HUES64 (cell line): Measurements from ENCODE around the gene SLC34A1. TPM values are rescaled to one million over a fixed set of nuclear protein-coding genes. Genes with fewer than 3 reads are reported as not detected.
"Not testable (repeated sequence)": the region's sequence is repeated elsewhere in the genome, so short reads cannot be mapped to it uniquely, and the experiment has no call there.

ENCODE experiments used
- H3K27ac ChIP-seq: 2 replicates; pipeline ENCODE4 v1.7.0; 2013; ENCODE audit warnings: low read depth, low read length, inconsistent platforms
- H3K27me3 ChIP-seq: 2 replicates; pipeline ENCODE4 v1.6.1; 2013; ENCODE audit warnings: mild to moderate bottlenecking, low read length; ENCODE audit not compliant: insufficient read depth
- H3K36me3 ChIP-seq: 2 replicates; pipeline ENCODE4 v1.6.1; 2013; ENCODE audit warnings: mild to moderate bottlenecking, low read length; ENCODE audit not compliant: insufficient read depth
- H3K4me1 ChIP-seq: 2 replicates; pipeline ENCODE4 v1.6.1; 2013; ENCODE audit warnings: mild to moderate bottlenecking, low read length, moderate library complexity; ENCODE audit not compliant: insufficient read depth
- H3K4me3 ChIP-seq: 2 replicates; pipeline ENCODE4 v1.5.1; 2013; ENCODE audit warnings: mild to moderate bottlenecking, low read length, moderate library complexity
- H3K9ac ChIP-seq: 2 replicates; pipeline ENCODE4 v1.6.1; 2013; ENCODE audit warnings: mild to moderate bottlenecking, low read depth, low read length
- H3K9me3 ChIP-seq: 2 replicates; pipeline ENCODE4 v1.6.1; 2013; ENCODE audit warnings: low read depth, low read length; ENCODE audit not compliant: insufficient read depth
- WGBS: fragments of 150-250, 120-280 bp; methylation state at CpG from one replicate; pipeline ENCODE4 v1.1.7; 2013; ENCODE audit warnings: missing lambda C conversion rate; 5-methylcytosine and 5-hydroxymethylcytosine counted together
- polyA plus RNA-seq, 2 experiments: library from polyadenylated mRNA; stranded (reverse); fragments of 50-300 nt; gene quantifications; one replicate each; pipeline ENCODE4 v1.2.3, GENCODE V29; 2013

SLC34A1 gene, protein sequence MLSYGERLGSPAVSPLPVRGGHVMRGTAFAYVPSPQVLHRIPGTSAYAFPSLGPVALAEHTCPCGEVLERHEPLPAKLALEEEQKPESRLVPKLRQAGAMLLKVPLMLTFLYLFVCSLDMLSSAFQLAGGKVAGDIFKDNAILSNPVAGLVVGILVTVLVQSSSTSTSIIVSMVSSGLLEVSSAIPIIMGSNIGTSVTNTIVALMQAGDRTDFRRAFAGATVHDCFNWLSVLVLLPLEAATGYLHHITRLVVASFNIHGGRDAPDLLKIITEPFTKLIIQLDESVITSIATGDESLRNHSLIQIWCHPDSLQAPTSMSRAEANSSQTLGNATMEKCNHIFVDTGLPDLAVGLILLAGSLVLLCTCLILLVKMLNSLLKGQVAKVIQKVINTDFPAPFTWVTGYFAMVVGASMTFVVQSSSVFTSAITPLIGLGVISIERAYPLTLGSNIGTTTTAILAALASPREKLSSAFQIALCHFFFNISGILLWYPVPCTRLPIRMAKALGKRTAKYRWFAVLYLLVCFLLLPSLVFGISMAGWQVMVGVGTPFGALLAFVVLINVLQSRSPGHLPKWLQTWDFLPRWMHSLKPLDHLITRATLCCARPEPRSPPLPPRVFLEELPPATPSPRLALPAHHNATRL
- polyA plus RNA-seq (2013, experiment 1 of 2), result not detected
- not detected for polyA plus RNA-seq (2013, experiment 2 of 2)

DNA sequence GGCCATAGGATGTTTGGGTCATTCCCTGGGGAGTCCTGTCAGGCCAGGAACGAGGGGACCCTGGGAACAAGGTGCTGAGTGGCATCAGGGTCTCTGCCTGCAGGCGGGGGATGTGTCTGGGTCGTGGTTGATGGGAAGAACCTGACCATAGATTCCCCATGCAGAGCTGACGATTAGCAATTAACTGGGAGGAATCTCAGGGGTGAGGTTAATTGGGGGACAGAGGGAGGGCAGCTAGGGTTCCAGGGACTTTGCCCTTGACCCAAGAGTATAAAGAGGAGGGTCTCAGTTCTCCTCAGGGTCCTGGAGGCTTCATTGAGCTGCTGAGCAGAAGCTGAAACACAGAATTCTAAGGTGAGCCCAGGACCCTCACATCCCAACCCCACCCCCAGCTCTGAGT is at the start of gene SLC34A1:
SLC34A1 (plus strand) TSS at position 301 of the 400 bp plus-strand sequence. CDS start 1,308 bp downstream, outside the sequence.
- Histone ChIP-seq H3K36me3 (no peaks in the 10 kb centered on the region), H3K4me1 (no peaks in the 10 kb centered on the region), H3K27ac (no peak within 1 kb of the TSS), H3K27me3 (peaks cover 8% of the 10 kb centered on the region; the same call in 1 of the 2 replicates), H3K9ac (no peak within 1 kb of the TSS), H3K4me3 (no peak within 1 kb of the TSS), H3K9me3 (no peaks in the 10 kb centered on the region)
- WGBS, result 79% methylated on average over 4 of the region's 4 CpGs

DNA sequence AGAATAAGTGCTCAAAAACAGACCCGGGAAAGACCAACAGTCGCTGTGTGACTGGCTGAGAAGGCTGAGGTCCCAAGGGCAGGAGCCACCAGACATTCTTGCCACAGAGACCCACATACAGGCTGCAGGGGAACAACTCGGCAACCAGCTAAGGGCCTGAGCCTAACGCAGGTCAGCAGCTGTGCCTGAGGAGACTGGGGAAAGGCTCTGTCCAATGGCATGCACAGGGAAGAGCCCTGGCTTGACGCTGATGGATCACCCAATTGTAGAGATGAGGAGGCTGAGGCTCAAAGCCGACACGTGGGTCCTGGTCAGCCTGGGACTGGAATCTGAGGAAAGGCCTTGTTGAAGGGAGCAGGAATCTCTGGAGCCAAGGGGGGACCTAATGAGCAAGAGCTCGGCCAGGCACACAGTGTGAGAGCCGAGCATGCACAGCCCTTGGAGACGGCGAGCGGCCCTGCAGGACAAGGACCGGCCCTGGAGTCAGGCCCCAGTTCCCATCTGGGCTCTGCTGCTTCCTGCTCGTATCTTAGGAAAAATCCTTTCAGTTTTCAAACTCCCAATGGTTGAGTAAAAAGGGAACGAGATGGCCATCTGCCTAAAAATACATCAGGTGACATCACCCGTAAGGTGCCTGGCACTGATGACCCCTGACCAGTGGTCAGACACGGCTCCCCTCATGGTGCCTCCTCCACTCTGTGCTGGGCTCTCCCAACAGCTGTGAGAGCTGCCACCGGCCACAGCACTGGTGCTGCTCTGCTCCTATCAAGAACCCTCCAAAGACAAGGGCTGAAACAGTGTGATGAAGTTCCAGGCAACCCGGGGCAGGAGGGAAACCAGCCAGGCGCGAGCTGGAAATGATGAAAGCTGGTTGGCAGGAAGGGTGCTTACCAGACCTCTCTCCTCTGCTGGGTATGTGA is 49.2 kb upstream of the SLC34A1 start:
- Histone ChIP-seq H3K36me3 (peaks cover 79% of the 10 kb centered on the region), H3K27me3 (no peaks in the 10 kb centered on the region), H3K4me1 (no peaks in the 10 kb centered on the region), H3K9me3 (no peaks in the 10 kb centered on the region), H3K27ac (no peak overlapping the region), H3K4me3 (no peak overlapping the region), H3K9ac (no peak overlapping the region)
- WGBS, result 95% methylated on average over 21 of the region's 21 CpGs

DNA sequence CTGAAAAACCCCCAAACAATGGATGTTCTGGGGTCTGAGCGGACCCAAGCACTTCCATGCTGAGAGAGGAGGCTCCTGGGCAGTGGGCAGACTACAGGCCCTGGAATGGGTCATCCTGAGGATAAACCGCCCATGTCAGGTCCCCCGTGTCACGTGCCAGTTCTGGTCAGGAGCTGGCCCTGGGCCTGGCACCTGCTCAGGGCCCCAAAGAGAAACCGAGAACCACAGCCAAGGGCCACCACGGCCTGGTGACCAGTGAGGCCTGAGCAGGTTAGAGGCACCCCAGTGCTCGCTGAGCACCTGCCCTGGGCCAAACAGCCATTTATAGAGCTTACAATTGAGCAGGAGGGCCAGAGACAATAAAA is 48.6 kb upstream of the SLC34A1 start:
- WGBS, result 94% methylated on average over 7 of the region's 7 CpGs
- Histone ChIP-seq H3K27me3 (no peaks in the 10 kb centered on the region), H3K9me3 (no peaks in the 10 kb centered on the region), H3K27ac (no peak overlapping the region), H3K9ac (no peak overlapping the region), H3K36me3 (peaks cover 72% of the 10 kb centered on the region), H3K4me1 (no peaks in the 10 kb centered on the region), H3K4me3 (no peak overlapping the region)

DNA sequence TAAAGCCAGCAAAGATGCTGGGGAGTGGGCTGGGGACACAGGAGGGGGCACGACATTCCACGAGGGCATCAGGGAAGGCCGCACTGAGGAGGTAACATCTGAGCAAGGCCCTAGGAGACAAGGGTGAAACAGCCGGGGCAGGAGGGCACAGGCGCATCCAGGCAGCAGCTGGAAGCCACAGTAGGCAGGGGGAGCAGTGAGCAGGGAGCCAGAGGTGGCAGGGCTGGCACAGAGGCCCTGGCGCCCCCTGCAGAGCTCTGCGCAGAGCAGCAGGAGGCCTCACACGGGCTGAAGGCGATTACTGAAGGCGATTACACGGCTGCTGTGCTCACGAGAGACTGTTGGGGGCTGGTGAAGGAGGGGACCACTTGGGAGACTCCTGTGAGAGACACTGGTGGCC is 48.1 kb upstream of the SLC34A1 start:
- H3K9me3 ChIP-seq, result no peaks in the 10 kb centered on the region
- no peak overlapping the region for H3K27ac ChIP-seq
- no peak overlapping the region for H3K9ac ChIP-seq
- no peaks in the 10 kb centered on the region for H3K4me1 ChIP-seq
- H3K36me3 ChIP-seq, result peaks cover 71% of the 10 kb centered on the region
- H3K4me3 ChIP-seq, result no peak overlapping the region
- no peaks in the 10 kb centered on the region for H3K27me3 ChIP-seq
- 88% methylated on average over 12 of the region's 12 CpGs for WGBS

DNA sequence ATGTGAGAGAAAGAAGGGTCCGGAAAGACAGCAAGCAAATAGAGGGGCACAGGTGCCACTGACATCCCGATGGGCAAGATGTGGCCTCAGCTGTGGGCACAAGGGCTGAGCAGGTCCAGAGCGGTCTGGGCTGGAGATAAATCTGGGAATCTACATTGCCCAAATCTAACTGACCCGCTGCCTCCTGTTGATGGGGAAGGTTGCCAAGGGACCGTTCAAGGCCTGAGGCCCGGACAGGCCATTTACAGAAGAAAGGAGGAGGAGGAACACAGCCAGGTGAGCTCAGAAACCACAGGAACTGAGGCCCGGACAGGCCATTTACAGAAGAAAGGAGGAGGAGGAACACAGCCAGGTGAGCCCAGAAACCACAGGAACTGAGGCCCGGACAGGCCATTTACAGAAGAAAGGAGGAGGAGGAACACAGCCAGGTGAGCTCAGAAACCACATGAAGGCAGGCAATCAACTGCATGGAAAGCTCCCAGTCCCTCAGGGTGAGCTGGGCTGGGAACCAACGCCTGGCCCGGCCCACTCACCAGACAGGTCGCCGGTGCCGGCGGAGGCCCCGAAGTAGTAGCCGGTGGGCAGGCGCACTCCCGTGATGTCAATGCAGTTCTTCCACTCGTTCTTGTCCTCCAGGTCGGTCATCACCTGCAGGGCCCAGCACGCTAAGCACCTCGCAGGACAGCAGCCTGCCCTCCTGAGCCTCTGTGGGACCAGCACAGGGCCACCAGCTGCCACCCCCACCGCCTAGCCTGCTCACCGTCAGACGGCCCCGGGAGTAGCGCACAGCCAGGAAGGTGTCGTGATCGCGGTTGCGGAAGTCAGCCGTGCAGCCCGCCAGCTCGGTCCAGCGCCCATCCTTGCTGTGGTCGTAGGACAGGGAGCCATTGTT is 47.4 kb upstream of the SLC34A1 start:
- Histone ChIP-seq H3K4me3 (no peak overlapping the region), H3K9me3 (no peaks in the 10 kb centered on the region), H3K9ac (no peak overlapping the region), H3K27me3 (no peaks in the 10 kb centered on the region), H3K36me3 (peaks cover 73% of the 10 kb centered on the region), H3K27ac (no peak overlapping the region), H3K4me1 (no peaks in the 10 kb centered on the region)
- WGBS, result 96% methylated on average over 36 of the region's 36 CpGs

DNA sequence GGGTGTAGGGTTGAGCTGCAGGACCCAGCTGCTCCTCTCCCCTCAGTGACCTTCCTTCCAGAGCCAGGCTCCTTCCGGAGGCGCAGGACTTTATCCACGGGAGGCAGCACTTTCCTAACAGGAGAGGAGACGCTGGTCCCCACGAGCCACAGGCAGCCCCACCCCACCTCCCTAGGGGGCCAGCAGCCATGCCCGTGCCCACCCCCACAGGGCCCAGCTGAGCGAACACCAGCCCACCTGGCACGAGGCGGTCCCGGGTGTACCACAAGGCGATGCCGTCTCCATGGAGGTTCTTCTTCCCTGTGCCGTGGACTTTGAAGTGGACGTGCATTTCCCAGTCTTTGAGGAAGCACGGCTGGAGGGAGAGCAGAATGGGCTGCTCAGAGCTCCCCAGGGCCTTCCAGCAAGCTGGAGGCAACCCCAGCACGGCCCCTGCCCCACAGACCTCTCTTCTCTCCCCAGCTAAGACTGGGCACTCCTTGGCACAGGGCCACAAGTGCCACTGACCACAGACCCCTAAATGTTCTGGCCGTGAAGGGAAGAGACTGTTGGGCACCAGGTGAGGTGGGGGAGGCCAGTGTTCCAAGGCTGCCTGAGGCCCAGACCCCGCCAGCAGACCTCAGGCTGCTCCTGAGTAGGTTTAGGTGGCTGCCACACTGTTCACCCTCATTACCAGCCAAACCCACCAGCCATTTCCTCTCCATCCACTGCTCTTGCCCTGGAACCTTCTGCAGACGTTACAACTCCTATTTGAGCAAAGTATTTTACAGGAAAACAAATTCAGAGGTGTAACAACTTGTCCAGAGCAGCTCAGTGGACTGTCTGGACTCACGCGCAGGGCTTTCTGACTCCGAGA is 45.8 kb upstream of the SLC34A1 start:
- Histone ChIP-seq H3K36me3 (peaks cover 69% of the 10 kb centered on the region), H3K27me3 (no peaks in the 10 kb centered on the region), H3K9ac (no peak overlapping the region; the same call in 1 of the 2 replicates), H3K4me1 (no peaks in the 10 kb centered on the region), H3K4me3 (no peak overlapping the region), H3K27ac (no peak overlapping the region), H3K9me3 (no peaks in the 10 kb centered on the region)
- 89% methylated on average over 22 of the region's 22 CpGs for WGBS

DNA sequence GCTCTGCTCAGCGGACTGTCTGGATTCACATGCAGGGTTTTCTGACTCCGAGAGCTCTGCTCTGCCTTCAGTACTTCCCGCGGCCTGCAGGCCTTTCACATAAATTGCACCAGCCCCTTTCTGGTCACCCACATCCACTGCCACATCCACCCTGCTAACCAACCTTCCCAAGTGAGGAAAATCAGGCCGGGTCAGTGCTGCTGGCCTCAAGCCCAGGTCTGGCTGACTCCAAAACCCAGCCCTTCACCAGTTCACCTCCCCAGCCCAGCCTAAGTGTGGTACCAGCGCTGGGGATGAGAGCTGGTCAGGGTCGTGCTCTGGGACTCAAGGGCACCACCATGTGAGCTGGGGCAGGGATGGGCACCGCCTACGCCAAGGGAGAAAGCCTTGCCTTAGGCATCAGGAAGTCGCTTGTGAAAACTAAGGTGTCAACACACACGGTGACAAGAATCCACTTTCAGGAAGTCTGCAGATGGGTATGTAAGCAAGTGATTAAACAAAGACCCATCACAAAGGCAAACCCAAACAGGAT is 45.1 kb upstream of the SLC34A1 start:
- H3K9me3 ChIP-seq, result no peaks in the 10 kb centered on the region
- no peak overlapping the region for H3K27ac ChIP-seq
- no peaks in the 10 kb centered on the region for H3K4me1 ChIP-seq
- H3K36me3 ChIP-seq, result peaks cover 64% of the 10 kb centered on the region
- H3K27me3 ChIP-seq, result no peaks in the 10 kb centered on the region
- H3K9ac ChIP-seq, result no peak overlapping the region; the same call in 1 of the 2 replicates
- no peak overlapping the region for H3K4me3 ChIP-seq
- 82% methylated on average over 11 of the region's 11 CpGs for WGBS

DNA sequence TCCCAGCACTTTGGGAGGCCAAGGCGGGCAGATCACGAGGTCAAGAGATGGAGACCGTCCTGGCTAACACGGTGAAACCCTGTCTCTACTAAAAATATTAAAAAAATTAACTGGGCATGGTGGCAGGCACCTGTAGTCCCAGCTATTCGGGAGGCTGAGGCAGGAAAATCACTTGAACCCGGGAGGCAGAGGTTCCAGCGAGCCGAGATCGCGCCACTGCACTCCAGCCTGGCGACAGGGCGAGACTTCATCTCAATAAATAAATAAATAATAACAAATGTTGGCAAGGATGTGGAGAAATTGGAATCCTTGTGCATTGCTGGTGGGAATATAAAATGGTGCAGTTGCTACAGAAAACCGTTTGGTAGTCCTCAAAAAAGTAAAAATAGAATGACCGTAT is 41.2 kb upstream of the SLC34A1 start:
- H3K4me1 ChIP-seq, result not testable (repeated sequence)
- WGBS, result 93% methylated on average over 12 of the region's 14 CpGs
- H3K36me3 ChIP-seq, result peaks cover 42% of the 10 kb centered on the region

DNA sequence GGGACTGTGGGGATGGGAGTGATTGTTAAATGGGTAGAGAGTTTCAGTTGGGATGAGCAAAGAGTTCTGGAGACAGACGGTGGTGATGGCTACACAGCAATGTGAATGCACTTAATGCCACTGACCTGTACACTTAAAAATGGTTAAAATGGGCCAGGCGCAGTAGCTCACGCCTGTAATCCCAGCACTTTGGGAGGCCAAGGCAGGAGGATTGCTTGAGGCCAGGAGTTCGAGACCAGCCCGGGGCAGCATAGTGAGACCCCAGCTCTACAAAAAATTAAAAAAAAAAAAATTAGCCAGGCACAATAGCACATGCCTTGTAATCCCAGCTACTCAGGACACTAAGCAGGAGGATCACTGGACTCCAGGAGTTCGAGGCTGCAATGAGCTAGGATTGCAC is 40.5 kb upstream of the SLC34A1 start:
- Histone ChIP-seq H3K9ac (no peak overlapping the region), H3K27ac (no peak overlapping the region), H3K36me3 (peaks cover 40% of the 10 kb centered on the region), H3K27me3 (no peaks in the 10 kb centered on the region), H3K4me1 (no peaks in the 10 kb centered on the region), H3K4me3 (no peak overlapping the region), H3K9me3 (no peaks in the 10 kb centered on the region)
- 92% methylated on average over 6 of the region's 6 CpGs for WGBS

More for the DNA sequence above, 41.2 kb upstream of the SLC34A1 start:
- not testable (repeated sequence) for H3K9ac ChIP-seq, H3K27ac ChIP-seq, H3K9me3 ChIP-seq, H3K4me3 ChIP-seq, H3K27me3 ChIP-seq
